HG03342 (cell line): ENCODE measurements around the gene GCK.

Experiments used
- ATAC-seq: cut with Tn5 transposase; IDR thresholded peaks from one replicate; pipeline ENCODE4 v1.9.1; 2021; ENCODE audit warnings: mild to moderate bottlenecking, moderate library complexity; ENCODE audit not compliant: unreplicated experiment

Gene GCK

GRCh38 chr7:44189286-44189992 is at the start of gene GCK:
Gene GCK (minus strand): TSS chr7:44189439. CDS start chr7:44188953, 486 bp downstream.
- no peak for ATAC-seq

- no peak for ATAC-seq
Measured at GRCh38 chr7:44238116-44238695, 49.0 kb upstream of the GCK start.

- no peak for ATAC-seq
Measured at GRCh38 chr7:44237696-44238095, 48.5 kb upstream of the GCK start.

- no peak for ATAC-seq
Measured at GRCh38 chr7:44236333-44236728, 47.1 kb upstream of the GCK start.

GRCh38 chr7:44235582-44236332 is 46.5 kb upstream of the GCK start:
- ATAC-seq, result no peak

- ATAC-seq, result no peak
Measured at GRCh38 chr7:44235066-44235465, 45.8 kb upstream of the GCK start.

- ATAC-seq, result no peak
Measured at GRCh38 chr7:44232901-44233715, 43.9 kb upstream of the GCK start.

GRCh38 chr7:44232396-44232795 is 43.2 kb upstream of the GCK start:
- ATAC-seq, result no peak

GRCh38 chr7:44231088-44231487 is 41.8 kb upstream of the GCK start:
- no peak for ATAC-seq

GRCh38 chr7:44230286-44230685 is 41.0 kb upstream of the GCK start:
- ATAC-seq, result no peak

GRCh38 chr7:44229546-44230105 is 40.4 kb upstream of the GCK start:
- ATAC-seq, result no peak

- no peak for ATAC-seq
Measured at GRCh38 chr7:44228571-44229350, 39.5 kb upstream of the GCK start.

GRCh38 chr7:44227911-44228310 is 38.7 kb upstream of the GCK start:
- no peak for ATAC-seq

- no peak for ATAC-seq
Measured at GRCh38 chr7:44226396-44226753, 37.1 kb upstream of the GCK start.

- no peak for ATAC-seq
Measured at GRCh38 chr7:44225566-44226395, 36.5 kb upstream of the GCK start.

- no peak for ATAC-seq
Measured at GRCh38 chr7:44224974-44225565, 35.8 kb upstream of the GCK start.

- ATAC-seq, result no peak
Measured at GRCh38 chr7:44224080-44224973, 35.1 kb upstream of the GCK start.
